ENCODE data around the gene RELB. TPM values are rescaled to one million over a fixed set of nuclear protein-coding genes. Genes with fewer than 3 reads are reported as not detected.

Gene RELB
- total RNA-seq, 2 donors from 2014 or later = 9.5 to 14.5 TPM

- Histone ChIP-seq H3K4me3 (ENCODE audit: low read length) (no peak overlapping the region), H3K36me3 (ENCODE audit: control insufficient read depth, insufficient read depth, low read length) (peaks cover 58% of the 10 kb centered on the region), H3K9ac (ENCODE audit: extremely low read depth, low read length, poor library complexity, severe bottlenecking) (no peak overlapping the region), H3K4me1 (ENCODE audit: control insufficient read depth, insufficient read depth, low read length) (no peaks in the 10 kb centered on the region), H3K9me3 (ENCODE audit: control insufficient read depth, low read length) (no peaks in the 10 kb centered on the region), H3K27me3 (ENCODE audit: control insufficient read depth, insufficient read depth, low read length, poor library complexity, severe bottlenecking) (no peaks in the 10 kb centered on the region), H3K27ac (ENCODE audit: low read depth, low read length) (no peak overlapping the region)
- H3K27ac Mint-ChIP-seq = no peak overlapping the region
- TF ChIP-seq, protein P1, sequence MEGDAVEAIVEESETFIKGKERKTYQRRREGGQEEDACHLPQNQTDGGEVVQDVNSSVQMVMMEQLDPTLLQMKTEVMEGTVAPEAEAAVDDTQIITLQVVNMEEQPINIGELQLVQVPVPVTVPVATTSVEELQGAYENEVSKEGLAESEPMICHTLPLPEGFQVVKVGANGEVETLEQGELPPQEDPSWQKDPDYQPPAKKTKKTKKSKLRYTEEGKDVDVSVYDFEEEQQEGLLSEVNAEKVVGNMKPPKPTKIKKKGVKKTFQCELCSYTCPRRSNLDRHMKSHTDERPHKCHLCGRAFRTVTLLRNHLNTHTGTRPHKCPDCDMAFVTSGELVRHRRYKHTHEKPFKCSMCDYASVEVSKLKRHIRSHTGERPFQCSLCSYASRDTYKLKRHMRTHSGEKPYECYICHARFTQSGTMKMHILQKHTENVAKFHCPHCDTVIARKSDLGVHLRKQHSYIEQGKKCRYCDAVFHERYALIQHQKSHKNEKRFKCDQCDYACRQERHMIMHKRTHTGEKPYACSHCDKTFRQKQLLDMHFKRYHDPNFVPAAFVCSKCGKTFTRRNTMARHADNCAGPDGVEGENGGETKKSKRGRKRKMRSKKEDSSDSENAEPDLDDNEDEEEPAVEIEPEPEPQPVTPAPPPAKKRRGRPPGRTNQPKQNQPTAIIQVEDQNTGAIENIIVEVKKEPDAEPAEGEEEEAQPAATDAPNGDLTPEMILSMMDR (conservative IDR thresholded peaks at IDR 0.05) = no peak
- peaks cover 36% of the 10 kb centered on the region for H3K36me3 Mint-ChIP-seq (ENCODE audit: low read depth)
- no peaks in the 10 kb centered on the region for H3K9me3 Mint-ChIP-seq
- 84 to 93% methylated on average over 5 to 6 of the region's 6 CpGs for WGBS, 2 experiments (ENCODE audit: insufficient coverage in 1 of 2, insufficient read length in 1 of 2)
- peaks cover 8% of the 10 kb centered on the region for H3K4me1 Mint-ChIP-seq
- DNase-seq = no peak
- H3K27me3 Mint-ChIP-seq (ENCODE audit: insufficient read depth) = no peaks in the 10 kb centered on the region
- no peak overlapping the region for H3K4me3 Mint-ChIP-seq
Measured at GRCh38 chr19:45041125-45041524, 39.9 kb downstream of the RELB start.

DNA sequence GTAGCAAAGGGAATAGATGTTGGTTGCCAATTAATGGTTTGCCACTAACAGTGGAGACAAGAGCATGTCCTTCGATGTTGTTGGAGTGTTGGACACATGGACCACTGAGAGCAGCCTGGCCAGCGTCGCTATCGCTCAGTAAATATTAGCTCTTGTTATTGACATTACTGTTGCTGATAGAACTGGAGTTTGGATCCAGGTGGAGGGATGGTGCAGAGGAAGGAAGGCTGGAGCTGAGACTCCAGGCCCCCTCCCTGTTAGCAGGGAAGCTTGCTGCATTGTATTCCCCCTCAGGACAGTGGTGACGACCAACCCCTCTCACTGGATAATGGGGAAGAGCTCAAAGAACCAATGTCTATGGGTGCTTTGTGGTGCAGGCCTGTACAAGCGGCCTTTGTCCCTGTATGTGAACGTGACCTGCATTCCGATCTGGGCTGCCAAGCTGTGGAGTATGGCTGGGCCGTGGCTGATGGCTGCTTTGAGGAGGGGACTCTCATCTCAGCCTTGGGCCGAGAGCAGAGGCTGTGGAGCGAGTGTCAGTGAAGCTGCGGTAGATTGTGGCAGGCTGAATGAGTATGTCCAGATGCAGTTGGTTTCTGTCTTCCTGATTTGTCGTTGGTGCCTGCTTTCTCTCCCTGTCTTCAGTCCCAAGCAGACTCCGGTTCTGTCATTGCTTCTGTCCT, 44.5 kb downstream of the RELB start:
- H3K4me1 Mint-ChIP-seq = no peaks in the 10 kb centered on the region
- TF ChIP-seq, protein P1 (conservative IDR thresholded peaks at IDR 0.05) = no peak
- no peak overlapping the region for H3K27ac Mint-ChIP-seq
- H3K36me3 Mint-ChIP-seq (ENCODE audit: low read depth) = peaks cover 44% of the 10 kb centered on the region
- H3K4me3 ChIP-seq (ENCODE audit: low read length) = no peak overlapping the region
- peaks cover 54% of the 10 kb centered on the region for H3K36me3 ChIP-seq (ENCODE audit: control insufficient read depth, insufficient read depth, low read length)
- peak overlapping the region; percentile 22 for H3K27ac ChIP-seq (ENCODE audit: low read depth, low read length)
- H3K9me3 Mint-ChIP-seq = no peaks in the 10 kb centered on the region
- H3K4me3 Mint-ChIP-seq = no peak overlapping the region
- DNase-seq = no peak
- H3K27me3 Mint-ChIP-seq (ENCODE audit: insufficient read depth) = no peaks in the 10 kb centered on the region
- no peak overlapping the region for H3K9ac ChIP-seq (ENCODE audit: extremely low read depth, low read length, poor library complexity, severe bottlenecking)
- H3K9me3 ChIP-seq (ENCODE audit: control insufficient read depth, low read length) = no peaks in the 10 kb centered on the region
- no peaks in the 10 kb centered on the region for H3K4me1 ChIP-seq (ENCODE audit: control insufficient read depth, insufficient read depth, low read length)
- H3K27me3 ChIP-seq (ENCODE audit: control insufficient read depth, insufficient read depth, low read length, poor library complexity, severe bottlenecking) = no peaks in the 10 kb centered on the region
- 93 to 97% methylated on average over 13 to 14 of the region's 14 CpGs for whole genome bisulfite sequencing, 2 experiments (ENCODE audit: insufficient coverage in 1 of 2, insufficient read length in 1 of 2)

DNA sequence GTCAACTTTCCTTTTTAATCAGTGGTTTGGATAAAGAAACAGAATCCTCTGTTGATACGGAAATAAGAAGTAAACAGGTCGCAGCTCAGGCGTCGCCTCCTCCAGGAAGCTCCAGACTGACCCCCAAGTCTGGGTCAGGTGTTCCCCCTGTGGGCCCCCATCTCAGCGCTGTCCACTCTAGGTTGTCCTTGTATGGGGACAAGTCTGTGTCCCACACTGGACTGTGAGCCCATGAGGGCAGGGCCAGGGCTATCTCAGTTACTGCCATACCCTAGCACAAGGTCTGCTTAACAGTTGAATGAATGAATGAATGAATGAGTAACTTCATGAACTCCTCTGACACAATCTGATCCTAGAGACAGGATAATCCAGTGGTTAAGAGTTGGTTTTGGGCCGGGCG, 45.1 kb downstream of the RELB start:
- Mint-ChIP-seq H3K4me3 (no peak overlapping the region), H3K9me3 (no peaks in the 10 kb centered on the region), H3K4me1 (no peaks in the 10 kb centered on the region), H3K27ac (no peak overlapping the region), H3K27me3 (ENCODE audit: insufficient read depth) (no peaks in the 10 kb centered on the region), H3K36me3 (ENCODE audit: low read depth) (peaks cover 44% of the 10 kb centered on the region)
- Histone ChIP-seq H3K9ac (ENCODE audit: extremely low read depth, low read length, poor library complexity, severe bottlenecking) (no peak overlapping the region), H3K9me3 (ENCODE audit: control insufficient read depth, low read length) (no peaks in the 10 kb centered on the region), H3K4me3 (ENCODE audit: low read length) (no peak overlapping the region), H3K36me3 (ENCODE audit: control insufficient read depth, insufficient read depth, low read length) (peaks cover 55% of the 10 kb centered on the region), H3K27me3 (ENCODE audit: control insufficient read depth, insufficient read depth, low read length, poor library complexity, severe bottlenecking) (no peaks in the 10 kb centered on the region), H3K4me1 (ENCODE audit: control insufficient read depth, insufficient read depth, low read length) (no peaks in the 10 kb centered on the region), H3K27ac (ENCODE audit: low read depth, low read length) (peak overlapping the region; percentile 22)
- 93 to 99% methylated on average over 3 to 7 of the region's 7 CpGs for WGBS, 2 experiments (ENCODE audit: insufficient coverage in 1 of 2, insufficient read length in 1 of 2)
- TF ChIP-seq, protein P1 (conservative IDR thresholded peaks at IDR 0.05) = no peak
- no peak for DNase-seq
